HCT116 (cell line): Measurements from ENCODE around the gene SASS6.

Experiments used
- CEBPB ChIP-seq: IDR thresholded peaks from 2 replicates; pipeline ENCODE4 v1.6.1; 2012; ENCODE audit warnings: low read depth
- EZH2 ChIP-seq: fragments of 200-600 bp; sonication (generic); IDR thresholded peaks from 2 replicates; pipeline ENCODE4 v1.6.1; 2017; ENCODE audit warnings: antibody characterized with exemption, mixed run types
- EZH2phosphoT487 ChIP-seq: fragments of 200-600 bp; IDR thresholded peaks from 2 replicates; pipeline ENCODE4 v1.6.1; 2018; ENCODE audit warnings: antibody characterized with exemption, borderline replicate concordance
- POLR2A ChIP-seq: IDR thresholded peaks from 2 replicates; pipeline ENCODE4 v1.7.0; 2011; ENCODE audit warnings: borderline replicate concordance; ENCODE audit not compliant: insufficient read depth, insufficient read length; ENCODE audit errors: extremely low read depth
- POLR2AphosphoS5 ChIP-seq: IDR thresholded peaks from 2 replicates; pipeline ENCODE4 v1.6.1; 2011; ENCODE audit warnings: mild to moderate bottlenecking, low read depth, low read length, moderate library complexity
- RAD21 ChIP-seq: IDR thresholded peaks from 2 replicates; pipeline ENCODE4 v1.6.1; 2012; ENCODE audit warnings: low read depth, mild to moderate bottlenecking
- REST ChIP-seq: IDR thresholded peaks from 2 replicates; pipeline ENCODE4 v1.6.1; 2012; ENCODE audit warnings: low read depth
- SIN3A ChIP-seq: IDR thresholded peaks from 2 replicates; pipeline ENCODE4 v1.6.1; 2012; ENCODE audit warnings: low read depth
- SP1 ChIP-seq: IDR thresholded peaks from 2 replicates; pipeline ENCODE4 v1.6.1; 2012; ENCODE audit warnings: low read depth
- ZFX ChIP-seq: fragments of 450-650 bp; IDR thresholded peaks from 2 replicates; pipeline ENCODE4 v1.6.1; 2017
- TF ChIP-seq, protein P1 (sequence below), 3 experiments: fragments of 200-600 bp in 1 of 3; sonication (generic) in 1 of 3; IDR thresholded peaks in 2 of 3; conservative IDR thresholded peaks in 1 of 3; 2 replicates each; pipeline ENCODE4 v1.5.1; 2012 to 2017; ENCODE audit warnings: low read depth in 2 of 3, low read length in 2 of 3, antibody characterized with exemption in 1 of 3, borderline replicate concordance in 1 of 3, control low read depth in 1 of 3, mild to moderate bottlenecking in 1 of 3, mixed read lengths in 1 of 3, mixed run types in 1 of 3, moderate library complexity in 1 of 3; ENCODE audit not compliant: insufficient read depth in 1 of 3
- TF ChIP-seq, protein P2 (sequence below): IDR thresholded peaks from 2 replicates; pipeline ENCODE4 v1.6.1; 2011; ENCODE audit warnings: mild to moderate bottlenecking, low read length, moderate library complexity; ENCODE audit not compliant: insufficient replicate concordance; ENCODE audit errors: extremely low read depth
- TF ChIP-seq, protein P3 (sequence below): IDR thresholded peaks from 2 replicates; pipeline ENCODE4 v1.6.1; 2012

- TF ChIP-seq, protein P1, sequence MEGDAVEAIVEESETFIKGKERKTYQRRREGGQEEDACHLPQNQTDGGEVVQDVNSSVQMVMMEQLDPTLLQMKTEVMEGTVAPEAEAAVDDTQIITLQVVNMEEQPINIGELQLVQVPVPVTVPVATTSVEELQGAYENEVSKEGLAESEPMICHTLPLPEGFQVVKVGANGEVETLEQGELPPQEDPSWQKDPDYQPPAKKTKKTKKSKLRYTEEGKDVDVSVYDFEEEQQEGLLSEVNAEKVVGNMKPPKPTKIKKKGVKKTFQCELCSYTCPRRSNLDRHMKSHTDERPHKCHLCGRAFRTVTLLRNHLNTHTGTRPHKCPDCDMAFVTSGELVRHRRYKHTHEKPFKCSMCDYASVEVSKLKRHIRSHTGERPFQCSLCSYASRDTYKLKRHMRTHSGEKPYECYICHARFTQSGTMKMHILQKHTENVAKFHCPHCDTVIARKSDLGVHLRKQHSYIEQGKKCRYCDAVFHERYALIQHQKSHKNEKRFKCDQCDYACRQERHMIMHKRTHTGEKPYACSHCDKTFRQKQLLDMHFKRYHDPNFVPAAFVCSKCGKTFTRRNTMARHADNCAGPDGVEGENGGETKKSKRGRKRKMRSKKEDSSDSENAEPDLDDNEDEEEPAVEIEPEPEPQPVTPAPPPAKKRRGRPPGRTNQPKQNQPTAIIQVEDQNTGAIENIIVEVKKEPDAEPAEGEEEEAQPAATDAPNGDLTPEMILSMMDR (IDR thresholded peaks at IDR 0.05 in 2 of 3, conservative IDR thresholded peaks at IDR 0.05 in 1 of 3; ENCODE audit: borderline replicate concordance in 1 of 3, insufficient read depth in 1 of 3, low read depth in 2 of 3, low read length in 2 of 3), result no peak
- TF ChIP-seq POLR2A (peak; percentile 67), EZH2phosphoT487 (no peak), SIN3A (peak; percentile 96), SP1 (peak; percentile 83), REST (no peak), EZH2 (no peak), ZFX (peak; percentile 55; the same call in 1 of the 2 replicates), POLR2AphosphoS5 (peak; percentile 83), CEBPB (no peak), RAD21 (no peak)
- TF ChIP-seq, protein P2, sequence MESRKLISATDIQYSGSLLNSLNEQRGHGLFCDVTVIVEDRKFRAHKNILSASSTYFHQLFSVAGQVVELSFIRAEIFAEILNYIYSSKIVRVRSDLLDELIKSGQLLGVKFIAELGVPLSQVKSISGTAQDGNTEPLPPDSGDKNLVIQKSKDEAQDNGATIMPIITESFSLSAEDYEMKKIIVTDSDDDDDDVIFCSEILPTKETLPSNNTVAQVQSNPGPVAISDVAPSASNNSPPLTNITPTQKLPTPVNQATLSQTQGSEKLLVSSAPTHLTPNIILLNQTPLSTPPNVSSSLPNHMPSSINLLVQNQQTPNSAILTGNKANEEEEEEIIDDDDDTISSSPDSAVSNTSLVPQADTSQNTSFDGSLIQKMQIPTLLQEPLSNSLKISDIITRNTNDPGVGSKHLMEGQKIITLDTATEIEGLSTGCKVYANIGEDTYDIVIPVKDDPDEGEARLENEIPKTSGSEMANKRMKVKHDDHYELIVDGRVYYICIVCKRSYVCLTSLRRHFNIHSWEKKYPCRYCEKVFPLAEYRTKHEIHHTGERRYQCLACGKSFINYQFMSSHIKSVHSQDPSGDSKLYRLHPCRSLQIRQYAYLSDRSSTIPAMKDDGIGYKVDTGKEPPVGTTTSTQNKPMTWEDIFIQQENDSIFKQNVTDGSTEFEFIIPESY, result peak; percentile 90
- TF ChIP-seq, protein P3, sequence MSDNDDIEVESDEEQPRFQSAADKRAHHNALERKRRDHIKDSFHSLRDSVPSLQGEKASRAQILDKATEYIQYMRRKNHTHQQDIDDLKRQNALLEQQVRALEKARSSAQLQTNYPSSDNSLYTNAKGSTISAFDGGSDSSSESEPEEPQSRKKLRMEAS, result peak; percentile 98
Observed at GRCh38 chr1:100132566-100133477, at the start of gene SASS6, which contains the start of gene TRMT13.
